ENCODE measurements around the gene CST4. TPM values are rescaled to one million over a fixed set of nuclear protein-coding genes. Genes with fewer than 3 reads are reported as not detected.

Gene CST4
- total RNA-seq, 1 donor from 2014 or later: not detected

- DNase-seq (ENCODE audit: extremely low spot score, unreplicated experiment): no peak
- peaks cover 3% of the 10 kb centered on the region for H3K9me3 Mint-ChIP-seq (ENCODE audit: unreplicated experiment)
- no peak overlapping the region for H3K4me3 Mint-ChIP-seq (ENCODE audit: unreplicated experiment)
- no peaks in the 10 kb centered on the region for H3K36me3 Mint-ChIP-seq (ENCODE audit: unreplicated experiment)
- H3K4me1 Mint-ChIP-seq (ENCODE audit: unreplicated experiment): peaks cover 57% of the 10 kb centered on the region
- H3K27ac Mint-ChIP-seq (ENCODE audit: unreplicated experiment): peak overlapping the region; percentile 29
- no peaks in the 10 kb centered on the region for H3K27me3 Mint-ChIP-seq (ENCODE audit: unreplicated experiment)
- TF ChIP-seq CTCF (IDR thresholded peaks at IDR 0.05): no peak
These were observed 43.3 kb downstream of the CST4 start for GRCh38 chr20:23645575-23645974.

- Mint-ChIP-seq H3K4me1 (ENCODE audit: unreplicated experiment) (peaks cover 60% of the 10 kb centered on the region), H3K27ac (ENCODE audit: unreplicated experiment) (no peak overlapping the region), H3K4me3 (ENCODE audit: unreplicated experiment) (no peak overlapping the region), H3K9me3 (ENCODE audit: unreplicated experiment) (peaks cover 3% of the 10 kb centered on the region), H3K36me3 (ENCODE audit: unreplicated experiment) (no peaks in the 10 kb centered on the region), H3K27me3 (ENCODE audit: unreplicated experiment) (no peaks in the 10 kb centered on the region)
- DNase-seq (ENCODE audit: extremely low spot score, unreplicated experiment): no peak
- no peak for TF ChIP-seq CTCF (IDR thresholded peaks at IDR 0.05)
These were observed 44.7 kb downstream of the CST4 start for GRCh38 chr20:23644164-23644563.

GRCh38 chr20:23643659-23644058 lies 45.2 kb downstream of the CST4 start:
- no peak for DNase-seq (ENCODE audit: extremely low spot score, unreplicated experiment)
- Mint-ChIP-seq H3K36me3 (ENCODE audit: unreplicated experiment) (no peaks in the 10 kb centered on the region), H3K9me3 (ENCODE audit: unreplicated experiment) (no peaks in the 10 kb centered on the region), H3K4me1 (ENCODE audit: unreplicated experiment) (peaks cover 60% of the 10 kb centered on the region), H3K4me3 (ENCODE audit: unreplicated experiment) (no peak overlapping the region), H3K27ac (ENCODE audit: unreplicated experiment) (no peak overlapping the region), H3K27me3 (ENCODE audit: unreplicated experiment) (no peaks in the 10 kb centered on the region)
- TF ChIP-seq CTCF (IDR thresholded peaks at IDR 0.05): no peak

GRCh38 chr20:23641936-23642751 lies 46.7 kb downstream of the CST4 start:
- H3K27me3 Mint-ChIP-seq (ENCODE audit: unreplicated experiment): no peaks in the 10 kb centered on the region
- H3K9me3 Mint-ChIP-seq (ENCODE audit: unreplicated experiment): no peaks in the 10 kb centered on the region
- peaks cover 55% of the 10 kb centered on the region for H3K4me1 Mint-ChIP-seq (ENCODE audit: unreplicated experiment)
- DNase-seq (ENCODE audit: extremely low spot score, unreplicated experiment): peak; percentile 80
- no peaks in the 10 kb centered on the region for H3K36me3 Mint-ChIP-seq (ENCODE audit: unreplicated experiment)
- no peak for TF ChIP-seq CTCF (IDR thresholded peaks at IDR 0.05)
- peak overlapping the region; percentile 48 for H3K27ac Mint-ChIP-seq (ENCODE audit: unreplicated experiment)
- no peak overlapping the region for H3K4me3 Mint-ChIP-seq (ENCODE audit: unreplicated experiment)
